Breast epithelium (tissue), 3 donors: ENCODE results near the gene TRMT61A.

Experiments used
- CTCF ChIP-seq, 3 donors: fragments of 450-650 bp; IDR thresholded peaks; one replicate each; pipeline ENCODE4 v1.5.1; 2016 to 2017; ENCODE audit warnings: antibody characterized with exemption in 3 of 3, mild to moderate bottlenecking in 3 of 3, moderate library complexity in 3 of 3
- POLR2A ChIP-seq: fragments of 450-650 bp; IDR thresholded peaks from one replicate; pipeline ENCODE4 v1.6.1; 2016; ENCODE audit warnings: antibody characterized with exemption, mild to moderate bottlenecking, moderate library complexity

GRCh38 chr14:103548463-103549351 lies 19.7 kb downstream of the TRMT61A start:
- TF ChIP-seq CTCF (IDR thresholded peaks at IDR 0.05) (no peak), POLR2A (no peak)
